Stimulated activated memory B cell treated with anti-CD40 and anti-IgM and Interleukin-4, amounts not matched to agents 10 μg/mL and 1 μg/mL and 100 μg/mL, for 72 hours (primary cell): ENCODE measurements around the gene HYAL2.
"Not testable (repeated sequence)": the region's sequence is repeated elsewhere in the genome, so short reads cannot be mapped to it uniquely, and the experiment has no call there.

Experiments
- ATAC-seq: fragments of 150-1000 bp; cut with Tn5 transposase; 2 replicates; pipeline ENCODE4 v1.10.0; 2021
- H3K27ac Mint-ChIP-seq: one replicate; pipeline ENCODE4 v1.8.0; 2022; ENCODE audit warnings: mild to moderate bottlenecking, mixed read lengths
- H3K27me3 Mint-ChIP-seq: one replicate; pipeline ENCODE4 v1.8.0; 2022; ENCODE audit warnings: mixed read lengths
- H3K36me3 Mint-ChIP-seq: one replicate; pipeline ENCODE4 v1.8.0; 2022; ENCODE audit warnings: mixed read lengths
- H3K4me1 Mint-ChIP-seq: one replicate; pipeline ENCODE4 v1.8.0; 2022; ENCODE audit warnings: mixed read lengths
- H3K4me3 Mint-ChIP-seq: one replicate; pipeline ENCODE4 v1.8.0; 2022; ENCODE audit warnings: mild to moderate bottlenecking, moderate library complexity, mixed read lengths
- H3K9me3 Mint-ChIP-seq: one replicate; pipeline ENCODE4 v1.8.0; 2022; ENCODE audit warnings: mixed read lengths

The HYAL2 gene

GRCh38 chr3:50295553-50296431 is 26.8 kb downstream of the HYAL2 start:
- H3K4me3 Mint-ChIP-seq, result no peak overlapping the region
- H3K27me3 Mint-ChIP-seq, result no peaks in the 10 kb centered on the region
- H3K27ac Mint-ChIP-seq, result no peak overlapping the region
- ATAC-seq, result no peak
- H3K9me3 Mint-ChIP-seq, result no peaks in the 10 kb centered on the region
- H3K36me3 Mint-ChIP-seq, result peaks cover 12% of the 10 kb centered on the region
- H3K4me1 Mint-ChIP-seq, result peaks cover 58% of the 10 kb centered on the region

GRCh38 chr3:50294492-50295403 is 27.8 kb downstream of the HYAL2 start:
- H3K4me1 Mint-ChIP-seq, result peaks cover 54% of the 10 kb centered on the region
- H3K36me3 Mint-ChIP-seq, result peaks cover 12% of the 10 kb centered on the region
- H3K4me3 Mint-ChIP-seq, result no peak overlapping the region
- H3K27ac Mint-ChIP-seq, result no peak overlapping the region
- no peak for ATAC-seq
- no peaks in the 10 kb centered on the region for H3K27me3 Mint-ChIP-seq
- no peaks in the 10 kb centered on the region for H3K9me3 Mint-ChIP-seq

- H3K4me1 Mint-ChIP-seq, result peaks cover 53% of the 10 kb centered on the region
- H3K36me3 Mint-ChIP-seq, result peaks cover 12% of the 10 kb centered on the region
- H3K27me3 Mint-ChIP-seq, result no peaks in the 10 kb centered on the region
- H3K27ac Mint-ChIP-seq, result no peak overlapping the region
- no peak overlapping the region for H3K4me3 Mint-ChIP-seq
- no peak for ATAC-seq
- no peaks in the 10 kb centered on the region for H3K9me3 Mint-ChIP-seq
Observed at GRCh38 chr3:50294089-50294488, 28.5 kb downstream of the HYAL2 start.

- Mint-ChIP-seq H3K27ac (peak overlapping the region; percentile 95), H3K4me3 (peak overlapping the region; percentile 94), H3K9me3 (no peaks in the 10 kb centered on the region), H3K4me1 (peaks cover 49% of the 10 kb centered on the region), H3K27me3 (no peaks in the 10 kb centered on the region), H3K36me3 (peaks cover 19% of the 10 kb centered on the region)
- ATAC-seq, result no peak
Observed at GRCh38 chr3:50293079-50293801, 29.3 kb downstream of the HYAL2 start.

GRCh38 chr3:50292159-50293078 is 30.1 kb downstream of the HYAL2 start, which contains the start of gene IFRD2:
IFRD2 (minus strand) TSS chr3:50292429; CDS start chr3:50292274, 155 bp downstream.
- peak; percentile 99 for ATAC-seq
- Mint-ChIP-seq H3K36me3 (peaks cover 26% of the 10 kb centered on the region), H3K4me3 (peak within 1 kb of the TSS; percentile 94), H3K27me3 (no peaks in the 10 kb centered on the region), H3K4me1 (peaks cover 41% of the 10 kb centered on the region), H3K9me3 (no peaks in the 10 kb centered on the region), H3K27ac (peak within 1 kb of the TSS; percentile 95)

- H3K36me3 Mint-ChIP-seq, result peaks cover 27% of the 10 kb centered on the region
- H3K9me3 Mint-ChIP-seq, result no peaks in the 10 kb centered on the region
- peak overlapping the region; percentile 95 for H3K27ac Mint-ChIP-seq
- no peak overlapping the region for H3K4me3 Mint-ChIP-seq
- H3K4me1 Mint-ChIP-seq, result peaks cover 30% of the 10 kb centered on the region
- H3K27me3 Mint-ChIP-seq, result no peaks in the 10 kb centered on the region
- no peak for ATAC-seq
Observed at GRCh38 chr3:50290161-50290641, 32.3 kb downstream of the HYAL2 start.

- no peaks in the 10 kb centered on the region for H3K9me3 Mint-ChIP-seq
- H3K4me3 Mint-ChIP-seq, result no peak overlapping the region
- no peaks in the 10 kb centered on the region for H3K27me3 Mint-ChIP-seq
- ATAC-seq, result no peak
- peaks cover 27% of the 10 kb centered on the region for H3K36me3 Mint-ChIP-seq
- H3K4me1 Mint-ChIP-seq, result peaks cover 30% of the 10 kb centered on the region
- no peak overlapping the region for H3K27ac Mint-ChIP-seq
Observed at GRCh38 chr3:50289130-50289529, 33.4 kb downstream of the HYAL2 start.

GRCh38 chr3:50288387-50289007 is 34.0 kb downstream of the HYAL2 start:
- Mint-ChIP-seq H3K27ac (no peak overlapping the region), H3K4me3 (no peak overlapping the region), H3K27me3 (no peaks in the 10 kb centered on the region), H3K4me1 (peaks cover 30% of the 10 kb centered on the region), H3K36me3 (peaks cover 27% of the 10 kb centered on the region), H3K9me3 (no peaks in the 10 kb centered on the region)
- no peak for ATAC-seq

GRCh38 chr3:50287262-50287661 is 35.3 kb downstream of the HYAL2 start:
- ATAC-seq, result no peak
- Mint-ChIP-seq H3K36me3 (peaks cover 27% of the 10 kb centered on the region), H3K27me3 (no peaks in the 10 kb centered on the region), H3K4me3 (no peak overlapping the region), H3K4me1 (peaks cover 18% of the 10 kb centered on the region), H3K9me3 (no peaks in the 10 kb centered on the region), H3K27ac (no peak overlapping the region)

GRCh38 chr3:50286322-50287227 is 36.0 kb downstream of the HYAL2 start:
- Mint-ChIP-seq H3K9me3 (no peaks in the 10 kb centered on the region), H3K4me1 (peaks cover 14% of the 10 kb centered on the region), H3K27me3 (no peaks in the 10 kb centered on the region), H3K27ac (no peak overlapping the region), H3K4me3 (no peak overlapping the region), H3K36me3 (peaks cover 27% of the 10 kb centered on the region)
- peak; percentile 17 for ATAC-seq

- not testable (repeated sequence) for H3K27ac Mint-ChIP-seq, ATAC-seq, H3K9me3 Mint-ChIP-seq, H3K4me1 Mint-ChIP-seq, H3K4me3 Mint-ChIP-seq, H3K27me3 Mint-ChIP-seq
- H3K36me3 Mint-ChIP-seq, result peaks cover 21% of the 10 kb centered on the region
Observed at GRCh38 chr3:50284121-50284520, 38.4 kb downstream of the HYAL2 start.

- H3K9me3 Mint-ChIP-seq, result no peaks in the 10 kb centered on the region
- H3K4me3 Mint-ChIP-seq, result no peak overlapping the region
- H3K4me1 Mint-ChIP-seq, result peaks cover 20% of the 10 kb centered on the region
- H3K36me3 Mint-ChIP-seq, result no peaks in the 10 kb centered on the region
- no peak for ATAC-seq
- H3K27ac Mint-ChIP-seq, result no peak overlapping the region
- H3K27me3 Mint-ChIP-seq, result peaks cover 26% of the 10 kb centered on the region
Observed at GRCh38 chr3:50279255-50280016, 43.1 kb downstream of the HYAL2 start.
